Activated CD8-positive, alpha-beta memory T cell treated with anti-CD3 and anti-CD28 coated beads for 24 hours (primary cell): ENCODE data around the gene RXRA.

Experiments
- DNase-seq: peaks from one replicate; pipeline ENCODE4 v3.0.0-alpha.2; 2020

RXRA gene

GRCh38 chr9:134313470-134313869, 12.8 kb upstream of the RXRA start:
- DNase-seq: no peak

- DNase-seq: no peak
These were observed 12.0 kb upstream of the RXRA start for GRCh38 chr9:134314039-134314949.

GRCh38 chr9:134314950-134315715, 11.1 kb upstream of the RXRA start:
- DNase-seq: no peak

GRCh38 chr9:134315716-134316448, 10.4 kb upstream of the RXRA start:
- no peak for DNase-seq

GRCh38 chr9:134316449-134317160, 9.7 kb upstream of the RXRA start:
- DNase-seq: no peak

GRCh38 chr9:134317400-134317789, 8.9 kb upstream of the RXRA start:
- no peak for DNase-seq

- no peak for DNase-seq
These were observed 8.4 kb upstream of the RXRA start for GRCh38 chr9:134317790-134318414.

- no peak for DNase-seq
These were observed 7.8 kb upstream of the RXRA start for GRCh38 chr9:134318481-134318891.

GRCh38 chr9:134318941-134319305, 7.3 kb upstream of the RXRA start:
- no peak for DNase-seq

GRCh38 chr9:134319306-134320125, 6.7 kb upstream of the RXRA start:
- no peak for DNase-seq

GRCh38 chr9:134320126-134320867, 6.0 kb upstream of the RXRA start:
- DNase-seq: no peak

- no peak for DNase-seq
These were observed 5.3 kb upstream of the RXRA start for GRCh38 chr9:134320868-134321471.

- no peak for DNase-seq
These were observed 4.7 kb upstream of the RXRA start for GRCh38 chr9:134321531-134321930.

- no peak for DNase-seq
These were observed 4.1 kb upstream of the RXRA start for GRCh38 chr9:134321946-134322741.

- DNase-seq: no peak
These were observed 3.4 kb upstream of the RXRA start for GRCh38 chr9:134322781-134323241.

GRCh38 chr9:134323741-134324358, 2.4 kb upstream of the RXRA start:
- DNase-seq: no peak

- DNase-seq: no peak
These were observed 1.7 kb upstream of the RXRA start for GRCh38 chr9:134324359-134325095.
